ENCODE measurements around the gene FOXA3. TPM values are rescaled to one million over a fixed set of nuclear protein-coding genes. Genes with fewer than 3 reads are reported as not detected.
A peak's percentile ranks its signal among the peaks of the same experiment; 100 is the strongest.

The FOXA3 gene
- total and polyA plus RNA-seq, 2 experiments from 2014 or later = 11.1 to 17.5 TPM

DNA sequence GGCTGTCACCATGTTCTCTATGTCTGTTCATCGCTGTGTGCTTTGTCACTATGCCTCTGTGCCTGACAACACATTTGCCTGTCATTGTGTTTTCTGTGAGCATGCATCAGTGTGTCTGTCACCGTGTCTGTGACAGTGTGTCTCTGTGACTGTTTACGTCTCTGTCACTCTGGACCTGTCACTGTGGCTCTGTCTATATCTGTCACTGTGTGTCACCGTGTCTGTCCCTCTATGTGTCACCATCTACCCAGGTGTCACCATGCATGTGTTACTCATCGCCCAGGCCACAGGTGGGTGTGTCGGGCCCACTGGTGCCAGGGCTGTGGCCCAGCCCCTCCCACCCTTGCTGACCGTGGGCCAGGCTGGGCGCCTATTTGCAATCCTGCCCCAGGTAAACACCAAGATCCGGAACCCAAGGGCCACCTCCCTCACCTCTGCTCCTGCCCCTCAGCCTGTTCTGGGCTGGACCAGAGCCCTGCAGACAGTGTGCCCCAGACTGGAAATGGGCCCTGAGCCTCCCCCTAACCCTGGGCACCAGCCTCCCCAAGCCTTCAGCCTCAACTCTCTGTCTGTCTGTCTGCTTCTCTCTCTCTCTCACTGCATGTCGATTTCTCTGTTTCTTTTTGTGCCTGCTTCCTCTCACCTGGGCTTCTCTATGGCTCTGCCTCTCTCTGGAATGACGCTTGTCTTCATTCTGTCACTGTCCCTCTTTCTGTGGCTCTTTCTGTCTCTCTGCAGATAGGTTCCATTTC is 14.1 kb downstream of the FOXA3 start:
- H3K4me3 Mint-ChIP-seq = peak overlapping the region; percentile 5; the same call in 1 of the 3 replicates
- peaks cover under 1% of the 10 kb centered on the region; the same call in 1 of the 3 replicates for H3K9me3 Mint-ChIP-seq
- H3K4me1 Mint-ChIP-seq = peaks cover 53% of the 10 kb centered on the region

More for the DNA sequence above, 14.1 kb downstream of the FOXA3 start:
- DNase-seq (ENCODE audit: low spot score) (no peak), ATAC-seq (no peak)
- peaks cover 9% of the 10 kb centered on the region for H3K36me3 Mint-ChIP-seq (ENCODE audit: low read depth)
- TF ChIP-seq NANOG (IDR thresholded peaks at IDR 0.05; ENCODE audit: borderline replicate concordance) (no peak), CREB1 (CRISPR knock-in tag; IDR thresholded peaks at IDR 0.05; ENCODE audit: low read depth) (no peak), EZH2 (IDR thresholded peaks at IDR 0.05; ENCODE audit: low read depth, unreplicated experiment) (no peak), STAT1 (IDR thresholded peaks at IDR 0.05; ENCODE audit: unreplicated experiment) (no peak), POLR2AphosphoS5 (IDR thresholded peaks at IDR 0.05; ENCODE audit: low read depth) (no peak), ZNF331 (CRISPR knock-in tag; IDR thresholded peaks at IDR 0.05; ENCODE audit: low read depth) (no peak), ZNF114 (CRISPR knock-in tag; IDR thresholded peaks at IDR 0.05) (no peak), EZH2phosphoT487 (IDR thresholded peaks at IDR 0.05; ENCODE audit: unreplicated experiment) (no peak), JUNB (IDR thresholded peaks at IDR 0.05; ENCODE audit: unreplicated experiment) (no peak)
- TF ChIP-seq, protein P1, sequence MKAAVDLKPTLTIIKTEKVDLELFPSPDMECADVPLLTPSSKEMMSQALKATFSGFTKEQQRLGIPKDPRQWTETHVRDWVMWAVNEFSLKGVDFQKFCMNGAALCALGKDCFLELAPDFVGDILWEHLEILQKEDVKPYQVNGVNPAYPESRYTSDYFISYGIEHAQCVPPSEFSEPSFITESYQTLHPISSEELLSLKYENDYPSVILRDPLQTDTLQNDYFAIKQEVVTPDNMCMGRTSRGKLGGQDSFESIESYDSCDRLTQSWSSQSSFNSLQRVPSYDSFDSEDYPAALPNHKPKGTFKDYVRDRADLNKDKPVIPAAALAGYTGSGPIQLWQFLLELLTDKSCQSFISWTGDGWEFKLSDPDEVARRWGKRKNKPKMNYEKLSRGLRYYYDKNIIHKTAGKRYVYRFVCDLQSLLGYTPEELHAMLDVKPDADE (IDR thresholded peaks at IDR 0.05) = no peak
- TF ChIP-seq, protein P2, sequence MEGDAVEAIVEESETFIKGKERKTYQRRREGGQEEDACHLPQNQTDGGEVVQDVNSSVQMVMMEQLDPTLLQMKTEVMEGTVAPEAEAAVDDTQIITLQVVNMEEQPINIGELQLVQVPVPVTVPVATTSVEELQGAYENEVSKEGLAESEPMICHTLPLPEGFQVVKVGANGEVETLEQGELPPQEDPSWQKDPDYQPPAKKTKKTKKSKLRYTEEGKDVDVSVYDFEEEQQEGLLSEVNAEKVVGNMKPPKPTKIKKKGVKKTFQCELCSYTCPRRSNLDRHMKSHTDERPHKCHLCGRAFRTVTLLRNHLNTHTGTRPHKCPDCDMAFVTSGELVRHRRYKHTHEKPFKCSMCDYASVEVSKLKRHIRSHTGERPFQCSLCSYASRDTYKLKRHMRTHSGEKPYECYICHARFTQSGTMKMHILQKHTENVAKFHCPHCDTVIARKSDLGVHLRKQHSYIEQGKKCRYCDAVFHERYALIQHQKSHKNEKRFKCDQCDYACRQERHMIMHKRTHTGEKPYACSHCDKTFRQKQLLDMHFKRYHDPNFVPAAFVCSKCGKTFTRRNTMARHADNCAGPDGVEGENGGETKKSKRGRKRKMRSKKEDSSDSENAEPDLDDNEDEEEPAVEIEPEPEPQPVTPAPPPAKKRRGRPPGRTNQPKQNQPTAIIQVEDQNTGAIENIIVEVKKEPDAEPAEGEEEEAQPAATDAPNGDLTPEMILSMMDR (conservative IDR thresholded peaks at IDR 0.05; ENCODE audit: low read depth in 2 of 2) = no peak
- TF ChIP-seq, protein P3, sequence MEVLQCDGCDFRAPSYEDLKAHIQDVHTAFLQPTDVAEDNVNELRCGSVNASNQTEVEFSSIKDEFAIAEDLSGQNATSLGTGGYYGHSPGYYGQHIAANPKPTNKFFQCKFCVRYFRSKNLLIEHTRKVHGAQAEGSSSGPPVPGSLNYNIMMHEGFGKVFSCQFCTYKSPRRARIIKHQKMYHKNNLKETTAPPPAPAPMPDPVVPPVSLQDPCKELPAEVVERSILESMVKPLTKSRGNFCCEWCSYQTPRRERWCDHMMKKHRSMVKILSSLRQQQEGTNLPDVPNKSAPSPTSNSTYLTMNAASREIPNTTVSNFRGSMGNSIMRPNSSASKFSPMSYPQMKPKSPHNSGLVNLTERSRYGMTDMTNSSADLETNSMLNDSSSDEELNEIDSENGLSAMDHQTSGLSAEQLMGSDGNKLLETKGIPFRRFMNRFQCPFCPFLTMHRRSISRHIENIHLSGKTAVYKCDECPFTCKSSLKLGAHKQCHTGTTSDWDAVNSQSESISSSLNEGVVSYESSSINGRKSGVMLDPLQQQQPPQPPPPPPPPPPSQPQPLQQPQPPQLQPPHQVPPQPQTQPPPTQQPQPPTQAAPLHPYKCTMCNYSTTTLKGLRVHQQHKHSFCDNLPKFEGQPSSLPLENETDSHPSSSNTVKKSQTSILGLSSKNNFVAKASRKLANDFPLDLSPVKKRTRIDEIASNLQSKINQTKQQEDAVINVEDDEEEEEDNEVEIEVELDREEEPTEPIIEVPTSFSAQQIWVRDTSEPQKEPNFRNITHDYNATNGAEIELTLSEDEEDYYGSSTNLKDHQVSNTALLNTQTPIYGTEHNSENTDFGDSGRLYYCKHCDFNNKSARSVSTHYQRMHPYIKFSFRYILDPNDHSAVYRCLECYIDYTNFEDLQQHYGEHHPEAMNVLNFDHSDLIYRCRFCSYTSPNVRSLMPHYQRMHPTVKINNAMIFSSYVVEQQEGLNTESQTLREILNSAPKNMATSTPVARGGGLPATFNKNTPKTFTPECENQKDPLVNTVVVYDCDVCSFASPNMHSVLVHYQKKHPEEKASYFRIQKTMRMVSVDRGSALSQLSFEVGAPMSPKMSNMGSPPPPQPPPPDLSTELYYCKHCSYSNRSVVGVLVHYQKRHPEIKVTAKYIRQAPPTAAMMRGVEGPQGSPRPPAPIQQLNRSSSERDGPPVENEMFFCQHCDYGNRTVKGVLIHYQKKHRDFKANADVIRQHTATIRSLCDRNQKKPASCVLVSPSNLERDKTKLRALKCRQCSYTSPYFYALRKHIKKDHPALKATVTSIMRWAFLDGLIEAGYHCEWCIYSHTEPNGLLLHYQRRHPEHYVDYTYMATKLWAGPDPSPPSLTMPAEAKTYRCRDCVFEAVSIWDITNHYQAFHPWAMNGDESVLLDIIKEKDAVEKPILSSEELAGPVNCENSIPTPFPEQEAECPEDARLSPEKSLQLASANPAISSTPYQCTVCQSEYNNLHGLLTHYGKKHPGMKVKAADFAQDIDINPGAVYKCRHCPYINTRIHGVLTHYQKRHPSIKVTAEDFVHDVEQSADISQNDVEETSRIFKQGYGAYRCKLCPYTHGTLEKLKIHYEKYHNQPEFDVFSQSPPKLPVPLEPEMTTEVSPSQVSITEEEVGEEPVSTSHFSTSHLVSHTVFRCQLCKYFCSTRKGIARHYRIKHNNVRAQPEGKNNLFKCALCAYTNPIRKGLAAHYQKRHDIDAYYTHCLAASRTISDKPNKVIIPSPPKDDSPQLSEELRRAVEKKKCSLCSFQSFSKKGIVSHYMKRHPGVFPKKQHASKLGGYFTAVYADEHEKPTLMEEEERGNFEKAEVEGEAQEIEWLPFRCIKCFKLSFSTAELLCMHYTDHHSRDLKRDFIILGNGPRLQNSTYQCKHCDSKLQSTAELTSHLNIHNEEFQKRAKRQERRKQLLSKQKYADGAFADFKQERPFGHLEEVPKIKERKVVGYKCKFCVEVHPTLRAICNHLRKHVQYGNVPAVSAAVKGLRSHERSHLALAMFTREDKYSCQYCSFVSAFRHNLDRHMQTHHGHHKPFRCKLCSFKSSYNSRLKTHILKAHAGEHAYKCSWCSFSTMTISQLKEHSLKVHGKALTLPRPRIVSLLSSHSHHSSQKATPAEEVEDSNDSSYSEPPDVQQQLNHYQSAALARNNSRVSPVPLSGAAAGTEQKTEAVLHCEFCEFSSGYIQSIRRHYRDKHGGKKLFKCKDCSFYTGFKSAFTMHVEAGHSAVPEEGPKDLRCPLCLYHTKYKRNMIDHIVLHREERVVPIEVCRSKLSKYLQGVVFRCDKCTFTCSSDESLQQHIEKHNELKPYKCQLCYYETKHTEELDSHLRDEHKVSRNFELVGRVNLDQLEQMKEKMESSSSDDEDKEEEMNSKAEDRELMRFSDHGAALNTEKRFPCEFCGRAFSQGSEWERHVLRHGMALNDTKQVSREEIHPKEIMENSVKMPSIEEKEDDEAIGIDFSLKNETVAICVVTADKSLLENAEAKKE (CRISPR knock-in tag; IDR thresholded peaks at IDR 0.05) = no peak
- TF ChIP-seq, protein P4, sequence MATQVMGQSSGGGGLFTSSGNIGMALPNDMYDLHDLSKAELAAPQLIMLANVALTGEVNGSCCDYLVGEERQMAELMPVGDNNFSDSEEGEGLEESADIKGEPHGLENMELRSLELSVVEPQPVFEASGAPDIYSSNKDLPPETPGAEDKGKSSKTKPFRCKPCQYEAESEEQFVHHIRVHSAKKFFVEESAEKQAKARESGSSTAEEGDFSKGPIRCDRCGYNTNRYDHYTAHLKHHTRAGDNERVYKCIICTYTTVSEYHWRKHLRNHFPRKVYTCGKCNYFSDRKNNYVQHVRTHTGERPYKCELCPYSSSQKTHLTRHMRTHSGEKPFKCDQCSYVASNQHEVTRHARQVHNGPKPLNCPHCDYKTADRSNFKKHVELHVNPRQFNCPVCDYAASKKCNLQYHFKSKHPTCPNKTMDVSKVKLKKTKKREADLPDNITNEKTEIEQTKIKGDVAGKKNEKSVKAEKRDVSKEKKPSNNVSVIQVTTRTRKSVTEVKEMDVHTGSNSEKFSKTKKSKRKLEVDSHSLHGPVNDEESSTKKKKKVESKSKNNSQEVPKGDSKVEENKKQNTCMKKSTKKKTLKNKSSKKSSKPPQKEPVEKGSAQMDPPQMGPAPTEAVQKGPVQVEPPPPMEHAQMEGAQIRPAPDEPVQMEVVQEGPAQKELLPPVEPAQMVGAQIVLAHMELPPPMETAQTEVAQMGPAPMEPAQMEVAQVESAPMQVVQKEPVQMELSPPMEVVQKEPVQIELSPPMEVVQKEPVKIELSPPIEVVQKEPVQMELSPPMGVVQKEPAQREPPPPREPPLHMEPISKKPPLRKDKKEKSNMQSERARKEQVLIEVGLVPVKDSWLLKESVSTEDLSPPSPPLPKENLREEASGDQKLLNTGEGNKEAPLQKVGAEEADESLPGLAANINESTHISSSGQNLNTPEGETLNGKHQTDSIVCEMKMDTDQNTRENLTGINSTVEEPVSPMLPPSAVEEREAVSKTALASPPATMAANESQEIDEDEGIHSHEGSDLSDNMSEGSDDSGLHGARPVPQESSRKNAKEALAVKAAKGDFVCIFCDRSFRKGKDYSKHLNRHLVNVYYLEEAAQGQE (IDR thresholded peaks at IDR 0.05; ENCODE audit: unreplicated experiment) = no peak
- H3F3A ChIP-seq (replicated peaks; ENCODE audit: low read depth) = peaks cover 24% of the 10 kb centered on the region; the same call in 1 of the 2 replicates
- no peak overlapping the region for H3K4me3 ChIP-seq
- no peaks in the 10 kb centered on the region for H4K20me1 ChIP-seq (replicated peaks; ENCODE audit: insufficient read depth)
- no peak overlapping the region for H3K27ac ChIP-seq (ENCODE audit: low read depth)
- H3K27ac Mint-ChIP-seq = peak overlapping the region; percentile 2; the same call in 1 of the 2 replicates
- no peak overlapping the region for H3K4me2 ChIP-seq
- peaks cover 25% of the 10 kb centered on the region for H3K27me3 Mint-ChIP-seq (ENCODE audit: insufficient read depth, low read depth, poor library complexity)
- no peaks in the 10 kb centered on the region for H3K79me2 ChIP-seq (replicated peaks; ENCODE audit: insufficient read depth)
- 0 out of 2 replicates have a peak, but pooled peaks cover under 1% of the 10 kb centered on the region for H3K9me2 ChIP-seq (ENCODE audit: insufficient read depth)
- H3K36me3 ChIP-seq (ENCODE audit: insufficient read depth) = no peaks in the 10 kb centered on the region
- no peak overlapping the region for H2AFZ ChIP-seq
- H3K27me3 ChIP-seq (ENCODE audit: insufficient read depth) = no peaks in the 10 kb centered on the region
- peaks cover 24% of the 10 kb centered on the region for H3K4me1 ChIP-seq (ENCODE audit: insufficient read depth)
